AG04450 (cell line): ENCODE measurements around the gene NFKB2. TPM values are rescaled to one million over a fixed set of nuclear protein-coding genes. Genes with fewer than 3 reads are reported as not detected.

Source experiments
- CTCF ChIA-PET: fragments of 300-600, 350-600 bp; formaldehyde crosslinking; extraction: SDS; loops from one replicate; lab custom pipeline; 2022; ENCODE audit warnings: antibody characterized with exemption, inconsistent platforms; lab: Charles Lee
- POLR2A ChIA-PET: fragments of 350-600 bp; formaldehyde crosslinking; extraction: SDS; loops from one replicate; lab custom pipeline; 2021; ENCODE audit warnings: antibody characterized with exemption, inconsistent platforms; lab: Yijun Ruan, JAX
- DNase-seq: peaks from one replicate; pipeline ENCODE4 v3.0.0-alpha.2; 2011; ENCODE audit warnings: low read depth, low spot score
- H3K27ac ChIP-seq: one replicate; pipeline ENCODE4 v1.5.1; 2012; ENCODE audit warnings: low read depth, low read length, control low read depth
- H3K27me3 ChIP-seq: one replicate; pipeline ENCODE4 v1.6.0; 2012; ENCODE audit warnings: low read length; ENCODE audit not compliant: control insufficient read depth, insufficient read depth
- H3K4me3 ChIP-seq: 2 replicates; pipeline ENCODE4 v1.5.1; 2011; ENCODE audit warnings: mild to moderate bottlenecking, low read depth, low read length, control low read depth
- H3K9me3 ChIP-seq: 2 replicates; pipeline ENCODE4 v1.5.1; 2012; ENCODE audit warnings: low read length; ENCODE audit not compliant: control insufficient read depth, insufficient read depth
- polyA plus RNA-seq: library from polyadenylated mRNA; depleted of rRNA; stranded (reverse); fragments of >200 nt; gene quantifications from 2 replicates; pipeline ENCODE4 v1.2.3, GENCODE V29; 2011
- TF ChIP-seq, protein P1 (sequence below): IDR thresholded peaks from 2 replicates; pipeline ENCODE4 v1.5.1; 2011; ENCODE audit warnings: low read depth, low read length, control low read depth, inconsistent platforms

NFKB2 gene
- polyA plus RNA-seq, 1 experiment: 26.1 TPM

DNA sequence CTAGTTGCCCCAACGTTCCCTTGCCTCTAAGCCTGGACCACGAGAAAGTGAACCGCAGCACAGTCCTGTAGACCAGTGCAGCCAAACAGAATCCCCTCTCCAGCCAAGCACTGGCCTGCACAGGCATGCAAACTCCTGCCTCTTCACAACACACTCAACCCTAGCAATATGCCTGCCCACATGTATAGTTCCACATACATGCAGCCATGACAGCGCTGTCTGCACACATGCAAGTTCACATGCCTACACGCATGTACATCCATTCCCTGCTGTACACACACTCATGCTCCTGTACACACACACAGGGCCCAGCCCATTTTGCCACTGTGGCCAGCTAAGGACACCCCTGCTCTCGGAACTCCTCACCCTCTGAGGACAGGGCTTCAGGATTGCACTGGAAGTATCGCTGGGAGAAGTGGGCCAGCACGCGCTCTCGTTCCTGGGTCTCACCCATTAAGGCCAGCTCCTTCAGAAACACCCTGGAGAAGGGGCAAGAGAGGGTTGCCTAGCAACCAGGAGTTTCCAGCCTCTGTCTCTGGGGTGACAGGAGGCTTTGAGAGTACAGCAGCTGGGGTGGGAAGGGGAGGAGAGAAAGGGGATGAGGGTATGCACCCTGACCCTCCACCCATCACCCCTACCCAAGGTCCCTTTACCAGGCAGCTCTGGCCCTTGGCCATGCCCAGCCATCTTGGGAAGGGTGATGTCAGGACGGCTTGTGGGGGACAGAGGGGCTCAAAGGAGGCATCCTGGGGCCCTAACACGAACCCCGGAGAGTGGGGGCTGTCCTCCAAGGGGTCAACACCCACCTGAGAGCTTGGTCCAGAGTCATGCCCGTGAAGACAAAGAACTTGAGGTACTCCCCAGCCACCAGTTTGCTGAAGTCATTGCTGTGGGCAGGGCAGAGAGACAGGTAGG is 16.1 kb downstream of the NFKB2 start:
- peaks cover 53% of the 10 kb centered on the region for H3K27me3 ChIP-seq
- no peak overlapping the region for H3K4me3 ChIP-seq
- CTCF ChIA-PET: interaction anchor here (1.4 to 3.3 kb wide), 3 partner anchors 12 to 242 kb away, joined by 3 to 20 read pairs (median 12); no protein-coding TSS in a partner anchor
- POLR2A ChIA-PET: interaction anchor here (0.6 kb wide), 1 partner anchor 34 kb away, joined by 4 read pairs; no protein-coding TSS in a partner anchor
- TF ChIP-seq, protein P1, sequence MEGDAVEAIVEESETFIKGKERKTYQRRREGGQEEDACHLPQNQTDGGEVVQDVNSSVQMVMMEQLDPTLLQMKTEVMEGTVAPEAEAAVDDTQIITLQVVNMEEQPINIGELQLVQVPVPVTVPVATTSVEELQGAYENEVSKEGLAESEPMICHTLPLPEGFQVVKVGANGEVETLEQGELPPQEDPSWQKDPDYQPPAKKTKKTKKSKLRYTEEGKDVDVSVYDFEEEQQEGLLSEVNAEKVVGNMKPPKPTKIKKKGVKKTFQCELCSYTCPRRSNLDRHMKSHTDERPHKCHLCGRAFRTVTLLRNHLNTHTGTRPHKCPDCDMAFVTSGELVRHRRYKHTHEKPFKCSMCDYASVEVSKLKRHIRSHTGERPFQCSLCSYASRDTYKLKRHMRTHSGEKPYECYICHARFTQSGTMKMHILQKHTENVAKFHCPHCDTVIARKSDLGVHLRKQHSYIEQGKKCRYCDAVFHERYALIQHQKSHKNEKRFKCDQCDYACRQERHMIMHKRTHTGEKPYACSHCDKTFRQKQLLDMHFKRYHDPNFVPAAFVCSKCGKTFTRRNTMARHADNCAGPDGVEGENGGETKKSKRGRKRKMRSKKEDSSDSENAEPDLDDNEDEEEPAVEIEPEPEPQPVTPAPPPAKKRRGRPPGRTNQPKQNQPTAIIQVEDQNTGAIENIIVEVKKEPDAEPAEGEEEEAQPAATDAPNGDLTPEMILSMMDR: no peak
- H3K9me3 ChIP-seq: no peaks in the 10 kb centered on the region; the same call in 1 of the 2 replicates
- DNase-seq: no peak
- H3K27ac ChIP-seq: no peak overlapping the region

DNA sequence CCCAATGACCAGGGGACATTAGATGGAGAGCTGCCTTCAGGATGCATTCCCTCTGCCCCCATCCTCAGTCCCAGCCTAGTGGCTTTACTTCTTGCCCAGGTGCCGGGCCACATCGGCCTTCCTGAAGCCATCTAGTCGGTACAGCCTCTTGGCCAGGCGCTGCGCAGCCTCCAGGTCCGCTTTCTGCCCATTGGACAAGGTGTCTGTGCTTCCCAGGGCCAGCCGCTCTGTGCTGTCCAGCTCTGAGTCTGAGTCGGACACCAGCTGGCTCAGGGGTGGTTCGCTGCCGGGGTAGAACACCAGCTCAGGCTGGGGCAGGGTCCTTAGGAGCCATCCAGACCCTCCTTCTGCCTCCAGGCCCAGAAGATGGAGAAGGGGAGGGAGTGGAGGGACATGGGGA is 16.8 kb downstream of the NFKB2 start:
- Histone ChIP-seq H3K4me3 (no peak overlapping the region), H3K27ac (no peak overlapping the region), H3K9me3 (no peaks in the 10 kb centered on the region; the same call in 1 of the 2 replicates), H3K27me3 (peaks cover 55% of the 10 kb centered on the region)
- no peak for DNase-seq
- ChIA-PET POLR2A (no interaction called here), CTCF (interaction anchor here (1.4 to 3.3 kb wide), 2 partner anchors 12 to 243 kb away, joined by 3 to 20 read pairs; no protein-coding TSS in a partner anchor)
- TF ChIP-seq, protein P1: no peak

- POLR2A ChIA-PET: interaction anchor here (0.6 kb wide), 1 partner anchor 170 kb away, joined by 9 read pairs; no protein-coding TSS in a partner anchor
- H3K27me3 ChIP-seq: peaks cover 57% of the 10 kb centered on the region
- no peaks in the 10 kb centered on the region; the same call in 1 of the 2 replicates for H3K9me3 ChIP-seq
- no peak overlapping the region for H3K27ac ChIP-seq
- no peak overlapping the region for H3K4me3 ChIP-seq
- DNase-seq: no peak
- TF ChIP-seq, protein P1: no peak
- CTCF ChIA-PET: interaction anchor here (1.3 to 1.4 kb wide), 2 partner anchors 14 to 244 kb away, joined by 3 to 4 read pairs; no protein-coding TSS in a partner anchor
Observed at GRCh38 chr10:102413053-102413705, 17.7 kb downstream of the NFKB2 start.

DNA sequence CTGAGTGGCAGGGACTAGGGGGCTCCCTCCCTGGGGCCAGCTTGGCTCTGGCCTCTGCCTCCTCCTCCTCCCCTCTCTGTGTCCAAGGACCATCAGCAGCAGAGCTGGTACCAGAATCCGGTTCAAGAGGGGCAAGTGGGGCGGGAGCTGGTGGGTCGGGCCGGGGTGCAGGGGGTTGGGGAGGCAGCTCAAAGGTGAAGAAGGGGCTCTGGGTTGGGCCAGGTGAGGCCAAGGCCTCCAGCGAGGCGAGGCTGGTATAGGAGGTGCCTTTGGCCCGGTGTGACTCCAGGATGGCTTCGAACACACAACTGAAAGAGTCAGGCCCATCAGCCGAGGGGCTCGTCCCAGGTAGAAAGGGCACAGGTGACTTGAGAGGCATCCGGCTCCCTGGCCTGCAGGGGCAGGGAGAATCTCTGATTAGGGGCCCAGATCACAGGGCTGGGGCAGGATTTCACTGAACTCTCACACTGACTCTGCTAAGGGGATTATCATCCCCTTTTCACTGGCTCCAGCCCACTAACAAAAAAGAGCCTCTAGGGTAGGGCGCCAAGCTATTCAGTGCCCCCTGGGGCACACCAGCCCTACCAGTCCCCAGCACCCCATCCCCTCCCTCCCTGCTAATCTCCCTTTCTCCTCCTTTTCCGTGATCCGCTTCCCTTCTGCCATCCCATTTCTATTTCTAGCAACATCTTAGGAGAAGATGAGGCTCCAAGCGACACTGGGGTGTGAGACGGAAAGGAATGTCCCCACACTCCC is 18.5 kb downstream of the NFKB2 start:
- TF ChIP-seq, protein P1: no peak
- Histone ChIP-seq H3K9me3 (no peaks in the 10 kb centered on the region; the same call in 1 of the 2 replicates), H3K27me3 (peaks cover 65% of the 10 kb centered on the region), H3K4me3 (no peak overlapping the region), H3K27ac (no peak overlapping the region)
- no peak for DNase-seq
- ChIA-PET POLR2A (interaction anchor here (0.6 kb wide), 1 partner anchor 170 kb away, joined by 9 read pairs; no protein-coding TSS in a partner anchor), CTCF (interaction anchor here (1.3 to 1.7 kb wide), 2 partner anchors 14 to 184 kb away, joined by 4 read pairs; no protein-coding TSS in a partner anchor)
